ENCODE measurements around the gene TBXAS1.

DNA sequence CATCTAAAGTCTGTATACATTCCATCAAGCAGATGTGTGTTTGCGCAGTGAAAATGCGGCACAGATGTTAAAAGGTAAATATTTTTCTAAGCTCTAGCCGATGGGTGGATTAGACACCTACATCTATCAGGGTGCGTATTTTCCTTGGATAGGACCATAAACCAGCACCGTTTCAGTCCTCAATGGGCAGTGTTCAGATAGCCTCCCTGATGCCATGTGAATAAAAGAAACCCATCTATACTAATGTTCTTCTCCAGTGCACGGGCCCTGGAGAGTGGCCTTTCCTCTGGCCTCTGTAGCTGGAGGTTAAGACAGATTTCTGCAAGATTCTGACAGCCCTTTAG is 130.2 kb downstream of the TBXAS1 start:
- TF ChIP-seq EZH2 (IDR thresholded peaks at IDR 0.05; ENCODE audit: low read depth) (no peak), CTCF (conservative IDR thresholded peaks at IDR 0.05) (no peak)
